Measurements from ENCODE around the gene SYCP2L.

DNA sequence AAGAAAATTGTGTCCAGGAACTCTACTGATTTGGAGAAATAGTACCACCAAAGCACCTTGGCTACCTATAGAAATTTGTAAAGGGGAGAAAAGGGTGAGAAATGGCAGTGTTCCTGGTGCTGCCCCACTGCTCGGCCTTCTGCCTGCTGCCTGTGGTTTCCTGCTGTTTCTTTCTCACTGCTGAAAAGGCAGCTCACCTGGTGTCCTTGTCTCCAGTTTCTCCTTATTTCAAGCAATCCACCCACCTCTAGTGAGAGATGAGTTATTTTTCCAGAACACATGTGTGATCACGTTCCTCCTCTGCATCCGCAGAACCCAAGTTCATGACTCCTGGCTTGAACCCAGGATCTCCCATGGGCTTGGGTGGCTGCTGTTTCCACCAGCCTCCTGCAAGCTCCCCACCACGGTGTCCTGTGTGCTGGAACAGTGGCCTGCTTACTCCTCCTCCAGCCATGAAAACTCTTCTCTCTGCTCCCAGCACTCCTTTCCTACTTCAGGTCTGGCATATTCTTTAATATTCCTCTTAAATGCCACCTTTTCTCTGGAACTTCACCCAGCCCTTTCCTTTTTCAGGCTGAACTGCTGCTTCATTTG, 108.4 kb downstream of the SYCP2L start:
- TF ChIP-seq EZH2 (IDR thresholded peaks at IDR 0.05; ENCODE audit: borderline replicate concordance, insufficient read depth, low read depth, low read length, poor library complexity, severe bottlenecking): no peak
- TF ChIP-seq, protein P1, sequence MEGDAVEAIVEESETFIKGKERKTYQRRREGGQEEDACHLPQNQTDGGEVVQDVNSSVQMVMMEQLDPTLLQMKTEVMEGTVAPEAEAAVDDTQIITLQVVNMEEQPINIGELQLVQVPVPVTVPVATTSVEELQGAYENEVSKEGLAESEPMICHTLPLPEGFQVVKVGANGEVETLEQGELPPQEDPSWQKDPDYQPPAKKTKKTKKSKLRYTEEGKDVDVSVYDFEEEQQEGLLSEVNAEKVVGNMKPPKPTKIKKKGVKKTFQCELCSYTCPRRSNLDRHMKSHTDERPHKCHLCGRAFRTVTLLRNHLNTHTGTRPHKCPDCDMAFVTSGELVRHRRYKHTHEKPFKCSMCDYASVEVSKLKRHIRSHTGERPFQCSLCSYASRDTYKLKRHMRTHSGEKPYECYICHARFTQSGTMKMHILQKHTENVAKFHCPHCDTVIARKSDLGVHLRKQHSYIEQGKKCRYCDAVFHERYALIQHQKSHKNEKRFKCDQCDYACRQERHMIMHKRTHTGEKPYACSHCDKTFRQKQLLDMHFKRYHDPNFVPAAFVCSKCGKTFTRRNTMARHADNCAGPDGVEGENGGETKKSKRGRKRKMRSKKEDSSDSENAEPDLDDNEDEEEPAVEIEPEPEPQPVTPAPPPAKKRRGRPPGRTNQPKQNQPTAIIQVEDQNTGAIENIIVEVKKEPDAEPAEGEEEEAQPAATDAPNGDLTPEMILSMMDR (IDR thresholded peaks at IDR 0.05): no peak

Measured in B cell (primary cell).